ENCODE data around the gene FGF14. TPM values are rescaled to one million over a fixed set of nuclear protein-coding genes. Genes with fewer than 3 reads are reported as not detected.

FGF14 gene
- total RNA-seq, 1 donor from 2014 or later = not detected

DNA sequence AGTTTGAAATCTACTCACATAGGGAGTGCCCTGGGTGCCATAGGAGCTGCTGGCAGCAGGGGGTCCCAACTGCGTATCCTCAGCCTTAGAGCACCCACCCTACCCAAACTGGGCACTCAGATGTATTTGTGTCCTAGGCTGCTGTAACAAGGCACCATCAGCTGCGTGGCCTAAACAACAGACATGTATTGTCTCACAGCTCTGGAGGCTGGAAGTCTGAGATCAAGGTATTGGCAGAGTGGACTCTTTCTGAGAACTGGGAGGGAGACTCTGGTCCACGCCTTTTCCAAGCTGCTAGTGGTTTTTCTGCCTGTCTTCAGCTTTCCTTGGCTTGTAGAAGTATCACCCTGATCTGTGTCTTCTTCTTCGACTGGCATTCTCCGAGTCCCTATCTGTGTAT is 83.6 kb downstream of the FGF14 start:
- no peak overlapping the region for H3K4me3 ChIP-seq (ENCODE audit: low read depth, low read length)
- H3K27me3 ChIP-seq (ENCODE audit: control insufficient read depth, insufficient read depth, low read length) = no peaks in the 10 kb centered on the region
- no peaks in the 10 kb centered on the region for H3K36me3 ChIP-seq (ENCODE audit: control insufficient read depth, insufficient read depth, low read length)
- TF ChIP-seq, protein P1, sequence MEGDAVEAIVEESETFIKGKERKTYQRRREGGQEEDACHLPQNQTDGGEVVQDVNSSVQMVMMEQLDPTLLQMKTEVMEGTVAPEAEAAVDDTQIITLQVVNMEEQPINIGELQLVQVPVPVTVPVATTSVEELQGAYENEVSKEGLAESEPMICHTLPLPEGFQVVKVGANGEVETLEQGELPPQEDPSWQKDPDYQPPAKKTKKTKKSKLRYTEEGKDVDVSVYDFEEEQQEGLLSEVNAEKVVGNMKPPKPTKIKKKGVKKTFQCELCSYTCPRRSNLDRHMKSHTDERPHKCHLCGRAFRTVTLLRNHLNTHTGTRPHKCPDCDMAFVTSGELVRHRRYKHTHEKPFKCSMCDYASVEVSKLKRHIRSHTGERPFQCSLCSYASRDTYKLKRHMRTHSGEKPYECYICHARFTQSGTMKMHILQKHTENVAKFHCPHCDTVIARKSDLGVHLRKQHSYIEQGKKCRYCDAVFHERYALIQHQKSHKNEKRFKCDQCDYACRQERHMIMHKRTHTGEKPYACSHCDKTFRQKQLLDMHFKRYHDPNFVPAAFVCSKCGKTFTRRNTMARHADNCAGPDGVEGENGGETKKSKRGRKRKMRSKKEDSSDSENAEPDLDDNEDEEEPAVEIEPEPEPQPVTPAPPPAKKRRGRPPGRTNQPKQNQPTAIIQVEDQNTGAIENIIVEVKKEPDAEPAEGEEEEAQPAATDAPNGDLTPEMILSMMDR (IDR thresholded peaks at IDR 0.05; ENCODE audit: insufficient read depth, low read length, severe bottlenecking) = no peak
- no peak for DNase-seq (ENCODE audit: low read depth)
- FAIRE-seq = no peak

DNA sequence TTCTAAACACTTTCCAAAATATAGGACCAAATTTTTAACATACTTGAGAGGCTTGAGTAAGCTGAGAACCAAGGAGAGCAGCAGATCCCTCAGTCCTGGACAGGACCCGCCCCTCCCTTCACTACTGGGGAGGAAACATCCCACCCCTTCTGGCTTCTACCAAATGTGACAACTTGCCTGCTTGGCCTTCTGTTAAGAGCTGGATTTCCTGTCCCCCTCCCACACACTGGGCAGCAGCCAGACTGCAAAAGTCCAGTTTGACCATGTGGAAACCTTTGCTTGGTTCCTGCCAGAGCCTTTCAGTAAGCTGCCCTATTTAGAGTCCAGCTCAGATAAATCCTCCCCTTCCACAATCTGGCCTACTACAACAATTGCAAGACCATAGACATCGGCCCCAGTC is 84.3 kb downstream of the FGF14 start:
- FAIRE-seq (no peak), DNase-seq (ENCODE audit: low read depth) (no peak)
- no peak overlapping the region for H3K4me3 ChIP-seq (ENCODE audit: low read depth, low read length)
- no peaks in the 10 kb centered on the region for H3K27me3 ChIP-seq (ENCODE audit: control insufficient read depth, insufficient read depth, low read length)
- H3K36me3 ChIP-seq (ENCODE audit: control insufficient read depth, insufficient read depth, low read length) = no peaks in the 10 kb centered on the region
- TF ChIP-seq, protein P1 (IDR thresholded peaks at IDR 0.05; ENCODE audit: insufficient read depth, low read length, severe bottlenecking) = no peak

DNA sequence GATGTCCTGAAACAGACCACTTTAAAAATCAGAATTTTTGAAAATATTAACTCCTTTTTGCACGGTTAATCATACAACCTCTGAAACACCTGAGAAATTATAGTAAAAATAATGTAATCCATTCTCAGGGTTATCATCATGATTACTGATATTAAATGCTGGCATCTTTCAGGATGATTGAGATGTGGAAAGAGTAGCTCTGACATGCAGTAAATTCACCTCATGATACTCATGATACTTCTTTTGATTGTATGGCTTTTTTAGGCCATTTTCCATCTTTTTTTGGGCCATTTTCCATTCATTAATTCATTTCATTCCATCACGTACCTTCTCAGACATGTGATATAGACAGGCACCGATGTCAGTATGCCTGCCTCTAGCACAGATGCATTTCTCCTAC is 85.1 kb downstream of the FGF14 start:
- Histone ChIP-seq H3K27me3 (ENCODE audit: control insufficient read depth, insufficient read depth, low read length) (no peaks in the 10 kb centered on the region), H3K36me3 (ENCODE audit: control insufficient read depth, insufficient read depth, low read length) (no peaks in the 10 kb centered on the region), H3K4me3 (ENCODE audit: low read depth, low read length) (no peak overlapping the region)
- TF ChIP-seq, protein P1 (IDR thresholded peaks at IDR 0.05; ENCODE audit: insufficient read depth, low read length, severe bottlenecking) = no peak
- DNase-seq (ENCODE audit: low read depth) (no peak), FAIRE-seq (no peak)

DNA sequence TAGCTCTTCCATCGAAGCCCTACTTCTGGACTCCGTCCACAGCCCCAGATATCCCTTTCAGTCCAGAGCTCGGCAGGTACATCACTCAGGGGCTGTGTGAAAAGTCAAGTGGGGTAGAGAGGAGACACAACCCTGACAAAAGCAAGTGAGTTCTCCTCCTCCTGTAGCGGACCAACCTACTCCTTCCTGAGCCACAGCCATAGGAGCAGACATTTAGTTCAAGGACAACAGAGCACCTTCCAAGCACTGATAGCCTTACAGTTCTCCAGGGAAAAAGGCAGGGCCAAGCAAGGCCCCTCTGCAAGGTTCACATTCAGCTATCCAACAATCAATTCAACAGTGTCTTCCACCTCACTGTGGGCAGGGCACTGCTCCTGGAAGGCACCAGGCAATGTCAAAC is 89.0 kb downstream of the FGF14 start:
- DNase-seq (ENCODE audit: low read depth) (no peak), FAIRE-seq (no peak)
- TF ChIP-seq, protein P1 (IDR thresholded peaks at IDR 0.05; ENCODE audit: insufficient read depth, low read length, severe bottlenecking) = no peak
- no peak overlapping the region for H3K4me3 ChIP-seq (ENCODE audit: low read depth, low read length)
- no peaks in the 10 kb centered on the region for H3K36me3 ChIP-seq (ENCODE audit: control insufficient read depth, insufficient read depth, low read length)
- H3K27me3 ChIP-seq (ENCODE audit: control insufficient read depth, insufficient read depth, low read length) = no peaks in the 10 kb centered on the region

DNA sequence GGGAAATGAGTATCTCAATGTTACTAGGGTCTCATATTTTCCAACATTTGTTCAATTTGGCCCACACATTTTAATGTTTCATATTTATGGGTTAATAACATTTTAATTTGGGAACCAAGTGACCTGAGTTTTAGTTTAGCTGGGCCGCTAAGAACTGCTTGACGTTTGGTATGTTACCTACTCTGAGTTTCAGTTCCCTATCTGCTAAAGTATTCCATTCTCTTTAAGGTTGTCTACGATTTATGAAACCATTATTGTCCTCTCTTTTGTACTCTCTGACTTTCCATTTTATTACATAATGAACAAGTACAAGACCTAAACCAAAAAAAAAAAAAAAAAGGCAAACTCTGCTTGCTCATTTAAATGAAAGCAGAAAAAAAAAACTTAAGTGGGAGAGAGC is 89.9 kb downstream of the FGF14 start:
- Histone ChIP-seq H3K4me3 (ENCODE audit: low read depth, low read length) (no peak overlapping the region), H3K36me3 (ENCODE audit: control insufficient read depth, insufficient read depth, low read length) (no peaks in the 10 kb centered on the region), H3K27me3 (ENCODE audit: control insufficient read depth, insufficient read depth, low read length) (no peaks in the 10 kb centered on the region)
- TF ChIP-seq, protein P1 (IDR thresholded peaks at IDR 0.05; ENCODE audit: insufficient read depth, low read length, severe bottlenecking) = no peak
- no peak for FAIRE-seq
- no peak for DNase-seq (ENCODE audit: low read depth)

DNA sequence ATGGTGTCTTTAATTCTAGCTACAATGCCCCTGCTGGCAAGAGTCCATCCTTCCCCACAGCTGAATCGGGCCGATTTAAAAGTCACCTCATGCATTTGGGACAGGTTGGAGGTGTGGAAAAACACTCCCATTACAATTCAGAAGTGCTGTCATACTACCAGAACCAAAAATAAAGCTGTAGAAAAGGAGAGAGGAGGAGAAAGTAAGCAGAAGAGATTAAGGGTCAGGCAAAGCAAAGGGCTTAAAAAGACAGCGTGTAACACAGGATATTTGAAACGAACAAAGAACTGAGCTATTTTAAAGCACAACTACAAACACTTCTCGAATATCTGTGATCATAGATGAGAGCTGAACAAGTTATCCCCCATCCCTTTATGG is 90.4 kb downstream of the FGF14 start:
- TF ChIP-seq, protein P1 (IDR thresholded peaks at IDR 0.05; ENCODE audit: insufficient read depth, low read length, severe bottlenecking) = no peak
- Histone ChIP-seq H3K4me3 (ENCODE audit: low read depth, low read length) (no peak overlapping the region), H3K36me3 (ENCODE audit: control insufficient read depth, insufficient read depth, low read length) (no peaks in the 10 kb centered on the region), H3K27me3 (ENCODE audit: control insufficient read depth, insufficient read depth, low read length) (no peaks in the 10 kb centered on the region)
- DNase-seq (ENCODE audit: low read depth) (no peak), FAIRE-seq (no peak)

All from bronchial epithelial cell (primary cell).